Activated B cell treated with CpG ODN at 0.5 μM for 24 hours (primary cell): ENCODE data around the gene KDM2A. TPM values are rescaled to one million over a fixed set of nuclear protein-coding genes. Genes with fewer than 3 reads are reported as not detected.
A peak's percentile ranks its signal among the peaks of the same experiment; 100 is the strongest.
"Not testable (repeated sequence)": the region's sequence is repeated elsewhere in the genome, so short reads cannot be mapped to it uniquely, and the experiment has no call there.

Source experiments
- ATAC-seq: fragments of 200-7000 bp; cut with Tn5 transposase; one replicate; pipeline ENCODE4 v1.10.0; 2021; ENCODE audit warnings: low read depth, mild to moderate bottlenecking, moderate library complexity
- CTCF ChIA-PET: fragments of 350-600 bp; sonication (Branson Sonifier 250); formaldehyde crosslinking; loops from one replicate; lab custom pipeline; 2021; ENCODE audit warnings: antibody characterized with exemption; lab: Charles Lee
- POLR2A ChIA-PET: fragments of 350-600 bp; sonication (Branson Sonifier 250); formaldehyde crosslinking; loops from one replicate; lab custom pipeline; 2021; ENCODE audit warnings: antibody characterized with exemption; lab: Charles Lee
- DNase-seq: peaks from one replicate; pipeline ENCODE4 v3.0.0; 2022
- H3K27ac Mint-ChIP-seq: one replicate; pipeline ENCODE4 v1.8.0; 2020; ENCODE audit warnings: mixed read lengths
- H3K27me3 Mint-ChIP-seq: one replicate; pipeline ENCODE4 v1.8.0; 2021; ENCODE audit warnings: mixed read lengths
- H3K36me3 Mint-ChIP-seq: one replicate; pipeline ENCODE4 v1.8.0; 2021; ENCODE audit warnings: low read depth, mixed read lengths
- H3K4me1 Mint-ChIP-seq: one replicate; pipeline ENCODE4 v1.8.0; 2021; ENCODE audit warnings: mixed read lengths
- H3K4me3 Mint-ChIP-seq: one replicate; pipeline ENCODE4 v1.8.0; 2020; ENCODE audit warnings: mild to moderate bottlenecking, mixed read lengths
- H3K9me3 Mint-ChIP-seq: one replicate; pipeline ENCODE4 v1.8.0; 2020; ENCODE audit warnings: mixed read lengths
- intact Hi-C: fragments of 100-400 bp; cut with micrococcal nuclease; formaldehyde crosslinking; loops from one replicate; pipeline ENCODE4 v1.15.1; 2024
- total RNA-seq: library from RNA; stranded (reverse); gene quantifications from 2 replicates; pipeline ENCODE4 v1.2.3, GENCODE V29; 2022
- TF ChIP-seq, protein P1 (sequence below): fragments of 200-600 bp; IDR thresholded peaks from one replicate; pipeline ENCODE4 v1.8.0; 2022; ENCODE audit warnings: antibody characterized with exemption, mild to moderate bottlenecking

The KDM2A gene
- total RNA-seq, 1 donor from 2014 or later = 160 TPM

GRCh38 chr11:67254798-67255197 is 135.7 kb downstream of the KDM2A start:
- peaks cover 75% of the 10 kb centered on the region for H3K36me3 Mint-ChIP-seq
- peak overlapping the region; percentile 7 for H3K27ac Mint-ChIP-seq
- ATAC-seq (no peak), DNase-seq (no peak)
- no peak overlapping the region for H3K4me3 Mint-ChIP-seq
- ChIA-PET CTCF (interaction anchor here (0.6 to 3.2 kb wide), 3 partner anchors 8 to 123 kb away, joined by 3 to 21 read pairs (median 3); no protein-coding TSS in a partner anchor), POLR2A (interaction anchor here (1.0 to 1.6 kb wide), 3 partner anchors 41 to 99 kb away, joined by 3 to 4 read pairs (median 3); no protein-coding TSS in a partner anchor)
- peaks cover 8% of the 10 kb centered on the region for H3K4me1 Mint-ChIP-seq
- intact Hi-C loops = no loop called here
- H3K9me3 Mint-ChIP-seq = no peaks in the 10 kb centered on the region
- TF ChIP-seq, protein P1, sequence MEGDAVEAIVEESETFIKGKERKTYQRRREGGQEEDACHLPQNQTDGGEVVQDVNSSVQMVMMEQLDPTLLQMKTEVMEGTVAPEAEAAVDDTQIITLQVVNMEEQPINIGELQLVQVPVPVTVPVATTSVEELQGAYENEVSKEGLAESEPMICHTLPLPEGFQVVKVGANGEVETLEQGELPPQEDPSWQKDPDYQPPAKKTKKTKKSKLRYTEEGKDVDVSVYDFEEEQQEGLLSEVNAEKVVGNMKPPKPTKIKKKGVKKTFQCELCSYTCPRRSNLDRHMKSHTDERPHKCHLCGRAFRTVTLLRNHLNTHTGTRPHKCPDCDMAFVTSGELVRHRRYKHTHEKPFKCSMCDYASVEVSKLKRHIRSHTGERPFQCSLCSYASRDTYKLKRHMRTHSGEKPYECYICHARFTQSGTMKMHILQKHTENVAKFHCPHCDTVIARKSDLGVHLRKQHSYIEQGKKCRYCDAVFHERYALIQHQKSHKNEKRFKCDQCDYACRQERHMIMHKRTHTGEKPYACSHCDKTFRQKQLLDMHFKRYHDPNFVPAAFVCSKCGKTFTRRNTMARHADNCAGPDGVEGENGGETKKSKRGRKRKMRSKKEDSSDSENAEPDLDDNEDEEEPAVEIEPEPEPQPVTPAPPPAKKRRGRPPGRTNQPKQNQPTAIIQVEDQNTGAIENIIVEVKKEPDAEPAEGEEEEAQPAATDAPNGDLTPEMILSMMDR = no peak
- H3K27me3 Mint-ChIP-seq = no peaks in the 10 kb centered on the region

DNA sequence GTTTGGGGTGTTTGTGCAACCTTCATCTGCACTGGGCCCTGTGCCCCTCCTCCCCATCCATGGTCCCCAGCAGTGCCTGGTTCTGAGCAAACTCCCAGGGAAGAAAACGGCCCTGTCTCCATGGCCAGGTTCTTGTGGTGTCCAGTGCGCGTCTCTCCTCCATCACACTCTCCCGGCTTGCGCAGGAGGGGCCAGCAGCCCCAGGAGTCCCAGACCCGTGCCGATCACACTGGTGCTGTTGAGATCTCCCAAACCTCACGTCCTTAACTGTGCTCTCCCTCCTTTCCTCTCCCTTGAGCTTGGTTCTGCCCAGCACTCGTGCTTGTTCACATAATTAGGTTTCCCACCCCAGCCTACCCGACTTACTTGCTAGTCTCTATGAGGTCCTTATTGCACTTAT is 136.3 kb downstream of the KDM2A start:
- DNase-seq (no peak), ATAC-seq (no peak)
- ChIA-PET CTCF (interaction anchor here (1.0 kb wide), 1 partner anchor 62 kb away, joined by 3 read pairs; no protein-coding TSS in a partner anchor), POLR2A (interaction anchor here (0.5 to 1.6 kb wide), 5 partner anchors 11 to 98 kb away, joined by 3 to 5 read pairs (median 3); no protein-coding TSS in a partner anchor)
- TF ChIP-seq, protein P1 = no peak
- Mint-ChIP-seq H3K27me3 (no peaks in the 10 kb centered on the region), H3K36me3 (peaks cover 70% of the 10 kb centered on the region), H3K4me1 (peaks cover 8% of the 10 kb centered on the region), H3K9me3 (no peaks in the 10 kb centered on the region), H3K4me3 (no peak overlapping the region), H3K27ac (no peak overlapping the region)
- intact Hi-C loops = no loop called here

GRCh38 chr11:67255864-67256263 is 136.8 kb downstream of the KDM2A start:
- H3K27ac Mint-ChIP-seq = no peak overlapping the region
- H3K4me1 Mint-ChIP-seq = peaks cover 8% of the 10 kb centered on the region
- intact Hi-C loops = no loop called here
- CTCF ChIA-PET = no interaction called here
- no peaks in the 10 kb centered on the region for H3K27me3 Mint-ChIP-seq
- no peaks in the 10 kb centered on the region for H3K9me3 Mint-ChIP-seq
- TF ChIP-seq, protein P1 = no peak
- H3K36me3 Mint-ChIP-seq = peaks cover 65% of the 10 kb centered on the region
- DNase-seq = no peak
- H3K4me3 Mint-ChIP-seq = no peak overlapping the region
- POLR2A ChIA-PET = interaction anchor here (0.5 to 1.6 kb wide), 5 partner anchors 11 to 98 kb away, joined by 3 to 5 read pairs (median 3); no protein-coding TSS in a partner anchor
- ATAC-seq = no peak

DNA sequence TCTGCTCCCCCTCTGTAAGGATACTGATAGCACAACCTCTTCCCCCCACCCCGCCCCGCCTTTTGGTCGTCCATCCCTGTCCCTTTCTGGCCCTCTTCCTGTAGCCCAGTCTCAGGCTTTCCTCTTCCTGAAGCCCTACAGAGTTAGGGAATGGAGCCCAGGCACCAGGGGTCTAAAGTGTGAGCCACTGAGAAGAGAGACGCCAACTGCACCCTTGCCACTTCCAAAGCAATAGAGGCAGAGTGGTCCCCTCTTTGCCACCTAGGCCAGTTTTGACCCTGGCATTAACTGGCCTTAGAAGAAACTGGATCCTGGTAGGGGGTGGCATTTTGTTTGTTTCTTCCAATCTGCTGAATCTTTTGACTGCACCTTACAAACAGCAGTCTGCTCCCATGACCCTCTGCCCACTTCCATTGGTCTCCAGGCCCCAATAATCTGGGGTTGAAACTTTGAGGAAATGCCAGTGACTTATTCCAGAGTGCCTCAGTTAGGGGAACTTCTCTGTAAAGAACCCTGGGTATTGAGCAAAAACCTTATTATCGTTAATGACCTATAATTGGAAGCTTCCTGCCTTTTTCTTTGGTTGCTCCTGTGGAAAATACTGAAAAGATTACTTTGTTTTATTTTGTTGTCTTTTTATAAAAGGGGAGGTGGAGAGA is 137.5 kb downstream of the KDM2A start:
- POLR2A ChIA-PET = interaction anchor here (1.4 to 1.6 kb wide), 2 partner anchors 43 to 61 kb away, joined by 3 to 4 read pairs; no protein-coding TSS in a partner anchor
- Mint-ChIP-seq H3K4me3 (no peak overlapping the region), H3K4me1 (peaks cover 11% of the 10 kb centered on the region), H3K36me3 (peaks cover 57% of the 10 kb centered on the region), H3K9me3 (no peaks in the 10 kb centered on the region), H3K27ac (no peak overlapping the region), H3K27me3 (no peaks in the 10 kb centered on the region)
- intact Hi-C loops = no loop called here
- CTCF ChIA-PET = no interaction called here
- DNase-seq = no peak
- TF ChIP-seq, protein P1 = no peak
- ATAC-seq = no peak

DNA sequence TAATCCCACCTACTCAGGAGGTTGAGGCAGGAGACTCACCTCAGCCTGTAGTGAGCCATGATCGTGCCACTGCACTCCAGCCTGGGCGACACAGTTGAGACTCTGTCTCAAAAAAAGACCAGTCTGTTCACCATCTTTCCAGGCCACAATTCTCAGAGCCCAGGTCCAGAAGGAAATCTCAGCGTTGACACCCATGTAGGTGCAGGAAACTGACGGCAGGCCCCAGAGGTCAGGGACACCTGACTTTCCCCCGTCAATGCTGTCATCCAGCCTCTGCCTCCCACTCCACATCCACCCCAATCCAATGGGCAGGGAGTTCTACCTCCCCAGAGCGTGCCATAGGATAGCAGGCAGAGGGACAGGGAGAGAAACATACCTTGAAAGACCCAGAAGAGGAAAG is 141.3 kb downstream of the KDM2A start:
- no peaks in the 10 kb centered on the region for H3K9me3 Mint-ChIP-seq
- ChIA-PET CTCF (no interaction called here), POLR2A (interaction anchor here (0.7 kb wide), 2 partner anchors 84 to 412 kb away, joined by 4 to 10 read pairs; no protein-coding TSS in a partner anchor)
- no peak for ATAC-seq
- TF ChIP-seq, protein P1 = no peak
- peaks cover 25% of the 10 kb centered on the region for H3K4me1 Mint-ChIP-seq
- no peak overlapping the region for H3K4me3 Mint-ChIP-seq
- H3K27me3 Mint-ChIP-seq = peaks cover 2% of the 10 kb centered on the region
- no peak for DNase-seq
- peak overlapping the region; percentile 16 for H3K27ac Mint-ChIP-seq
- H3K36me3 Mint-ChIP-seq = peaks cover 19% of the 10 kb centered on the region
- intact Hi-C loops = no loop called here

GRCh38 chr11:67260885-67261639 is 142.0 kb downstream of the KDM2A start:
- Mint-ChIP-seq H3K36me3 (peaks cover 13% of the 10 kb centered on the region), H3K4me1 (peaks cover 30% of the 10 kb centered on the region), H3K4me3 (peak overlapping the region; percentile 58)
- H3K27me3 Mint-ChIP-seq, H3K27ac Mint-ChIP-seq, DNase-seq, intact Hi-C loops, ATAC-seq, H3K9me3 Mint-ChIP-seq: not testable (repeated sequence)
- POLR2A ChIA-PET = interaction anchor here (0.9 to 3.8 kb wide), 6 partner anchors 21 to 178 kb away, joined by 4 to 53 read pairs (median 8); no protein-coding TSS in a partner anchor
- CTCF ChIA-PET = interaction anchor here (1.2 to 5.1 kb wide), 14 partner anchors 8 to 180 kb away, joined by 3 to 75 read pairs (median 8); partner anchors contain the start of gene ANKRD13D
